NT2/D1 (cell line): ENCODE results near the gene GALNT14.

ENCODE experiments used
- SUZ12 ChIP-seq: IDR thresholded peaks from 2 replicates; pipeline ENCODE4 v1.6.1; 2011; ENCODE audit not compliant: insufficient read length, insufficient read depth; ENCODE audit errors: extremely low read depth
- YY1 ChIP-seq: IDR thresholded peaks from 2 replicates; pipeline ENCODE4 v1.6.1; 2011; ENCODE audit not compliant: insufficient read length, insufficient read depth
- ZNF274 ChIP-seq: IDR thresholded peaks from 2 replicates; pipeline ENCODE4 v1.6.1; 2011; ENCODE audit warnings: mild to moderate bottlenecking, low read depth, low read length

DNA sequence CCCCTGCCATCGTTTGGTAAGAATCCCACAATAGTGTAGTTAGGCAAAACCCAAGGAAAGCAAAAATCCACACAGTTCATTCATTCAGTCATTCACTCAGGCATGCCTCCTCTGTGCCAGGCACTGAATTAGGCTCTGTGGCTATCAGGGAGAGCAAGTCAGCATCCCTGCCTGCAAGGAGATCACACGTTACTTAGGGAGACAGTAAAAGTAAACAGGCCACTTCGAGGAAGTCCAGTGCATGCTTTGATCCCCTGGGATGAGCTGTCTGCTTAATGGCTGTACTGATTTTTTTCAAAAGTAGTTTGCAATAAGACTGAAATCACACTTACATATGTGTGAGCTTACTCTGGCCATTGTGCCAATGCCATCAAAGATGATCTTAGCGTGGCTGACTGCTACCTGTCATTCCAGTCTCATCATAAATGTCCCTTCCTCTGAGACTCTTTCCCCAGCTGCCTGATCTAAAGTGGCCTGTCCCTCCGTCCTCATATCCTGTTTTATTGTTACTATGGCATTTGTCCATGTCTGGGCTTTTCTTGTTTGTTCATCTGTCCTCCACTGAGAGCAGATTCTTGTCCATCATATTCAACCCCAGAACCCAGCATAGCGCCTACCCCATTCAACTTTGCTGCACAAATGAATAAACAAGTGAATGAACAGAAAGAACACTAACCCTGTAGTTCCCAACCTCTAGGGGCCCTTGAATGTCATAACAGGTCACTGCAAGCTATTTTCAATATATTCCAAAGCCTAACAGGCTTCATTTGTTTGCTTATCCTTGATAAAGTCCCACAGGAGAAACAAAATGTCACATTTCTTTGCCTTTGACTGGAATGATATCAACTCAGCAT is 84.1 kb downstream of the GALNT14 start:
- TF ChIP-seq ZNF274 (no peak), YY1 (no peak), SUZ12 (no peak)
